K562 (cell line): ENCODE results near the gene TNIP1. TPM values are rescaled to one million over a fixed set of nuclear protein-coding genes. Genes with fewer than 3 reads are reported as not detected.

Experiments used
- ARNT ChIP-seq, 2 experiments: fragments of 450-650 bp; IDR thresholded peaks; 2 replicates each; pipeline ENCODE4 v1.6.1; 2016; ENCODE audit warnings: mild to moderate bottlenecking in 1 of 2
- DMBX1 ChIP-seq: fragments of 250-450 bp; sonication (Bioruptor Pico); IDR thresholded peaks from 2 replicates; pipeline ENCODE4 v1.8.0; 2022; ENCODE audit warnings: inconsistent platforms, mild to moderate bottlenecking, moderate library complexity, borderline replicate concordance
- FOXJ3 ChIP-seq: sonication (generic); formaldehyde crosslinking; IDR thresholded peaks from 2 replicates; pipeline ENCODE4 v1.4.0; 2020; ENCODE audit warnings: mild to moderate bottlenecking, missing genetic modification reagents
- HNRNPK ChIP-seq: fragments of 200-400 bp; formaldehyde crosslinking; IDR thresholded peaks from one replicate; pipeline ENCODE4 v1.6.1; 2018; ENCODE audit warnings: mild to moderate bottlenecking, low read depth, low read length; ENCODE audit not compliant: poor library complexity, severe bottlenecking
- KDM1A ChIP-seq, 2 experiments: fragments of 450-650 bp; IDR thresholded peaks; 2 replicates each; pipeline ENCODE4 v1.6.1; 2016; ENCODE audit warnings: mild to moderate bottlenecking in 2 of 2
- KDM4B ChIP-seq, 2 experiments: fragments of 450-650 bp in 1 of 2; sonication (generic) in 1 of 2; IDR thresholded peaks; 2 replicates each; pipeline ENCODE4 v1.6.1; 2016 to 2017; ENCODE audit warnings: borderline replicate concordance in 2 of 2, antibody characterized with exemption in 1 of 2, low read depth in 1 of 2, mild to moderate bottlenecking in 1 of 2
- MEF2D ChIP-seq: conservative IDR thresholded peaks from 2 replicates; pipeline ENCODE4 v1.6.1; 2016; ENCODE audit warnings: low read depth, missing genetic modification characterization, missing compliant biosample characterization
- MEIS2 ChIP-seq: fragments of 450-650 bp; IDR thresholded peaks from 2 replicates; pipeline ENCODE4 v1.6.1; 2014; ENCODE audit warnings: mild to moderate bottlenecking; ENCODE audit not compliant: partially characterized antibody
- SETDB1 ChIP-seq: IDR thresholded peaks from one replicate; pipeline ENCODE4 v1.6.1; 2012; ENCODE audit warnings: low read length, control low read depth, inconsistent platforms
- TAF9B ChIP-seq: fragments of 450-650 bp; IDR thresholded peaks from 2 replicates; pipeline ENCODE4 v1.6.1; 2018; ENCODE audit warnings: mild to moderate bottlenecking; ENCODE audit not compliant: partially characterized antibody
- TARDBP ChIP-seq: fragments of 450-650 bp; IDR thresholded peaks from 2 replicates; pipeline ENCODE4 v1.6.1; 2016
- ZBED1 ChIP-seq: IDR thresholded peaks from 2 replicates; pipeline ENCODE4 v1.6.1; 2014
- ZNF347 ChIP-seq: fragments of 450-650 bp; formaldehyde crosslinking; IDR thresholded peaks from 2 replicates; pipeline ENCODE4 v1.4.0; 2020; ENCODE audit warnings: low read depth, mild to moderate bottlenecking, moderate library complexity
- ZNF384 ChIP-seq: IDR thresholded peaks from 2 replicates; pipeline ENCODE4 v1.6.1; 2012; ENCODE audit warnings: low read depth, low read length, improper control_type of control experiment
- ZNF764 ChIP-seq: fragments of 250-450 bp; sonication (Bioruptor Pico); IDR thresholded peaks from 2 replicates; pipeline ENCODE4 v1.4.0; 2020; ENCODE audit warnings: low read depth, mild to moderate bottlenecking, moderate library complexity
- polyA plus RNA-seq, 8 experiments: library from polyadenylated mRNA; depleted of rRNA in 4 of 8; stranded (reverse) in 5 of 8; unstranded in 3 of 8; fragments of >200 nt; fragmentation: Nextera tagmentation in 2 of 8; fragmentation: Illumina TruSeq in 1 of 8; extraction: Ambion mirVana in 2 of 8; extraction: Trizol in 1 of 8; gene quantifications; 2 replicates each; pipeline versions ENCODE4 v1.2.1 to v1.2.3, GENCODE V29; 2011 to 2014; ENCODE audit warnings: inconsistent platforms in 1 of 8, missing spikeins in 1 of 8
- total RNA-seq, 7 experiments: library from RNA; depleted of rRNA in 6 of 7; stranded (reverse); fragments of >200 nt in 6 of 7; fragmentation: Illumina TruSeq in 2 of 7; extraction: Trizol in 2 of 7; gene quantifications; 2 replicates each; pipeline versions ENCODE4 v1.2.1 to v1.2.3, GENCODE V29; 2011 to 2021; ENCODE audit warnings: low replicate concordance in 1 of 7
- TF ChIP-seq, protein P1 (sequence below): sonication (generic); formaldehyde crosslinking; IDR thresholded peaks from 2 replicates; pipeline ENCODE4 v1.8.1; 2022; ENCODE audit warnings: missing genetic modification reagents
- TF ChIP-seq, protein P2 (sequence below): fragments of 450-650 bp; IDR thresholded peaks from 2 replicates; pipeline ENCODE4 v1.6.1; 2017; ENCODE audit warnings: antibody characterized with exemption, mild to moderate bottlenecking
- TF ChIP-seq, protein P3 (sequence below), 2 experiments: fragments of 450-650 bp in 1 of 2; IDR thresholded peaks; 2 replicates each; pipeline ENCODE4 v1.6.1; 2011 to 2017; ENCODE audit warnings: low read depth in 2 of 2, antibody characterized with exemption in 1 of 2, borderline replicate concordance in 1 of 2, low read length in 1 of 2, mild to moderate bottlenecking in 1 of 2, mixed read lengths in 1 of 2; ENCODE audit not compliant: control insufficient read depth in 1 of 2
- TF ChIP-seq, protein P4 (sequence below): sonication (generic); formaldehyde crosslinking; IDR thresholded peaks from 2 replicates; pipeline ENCODE4 v1.5.0; 2020; ENCODE audit warnings: missing genetic modification reagents

The TNIP1 gene
- total and polyA plus RNA-seq, 9 of the 15 experiments (the other 6 are each of a cell fraction or from before 2014, with no cell fraction given) = 0.46 to 41.0 (median 24.6) TPM

DNA sequence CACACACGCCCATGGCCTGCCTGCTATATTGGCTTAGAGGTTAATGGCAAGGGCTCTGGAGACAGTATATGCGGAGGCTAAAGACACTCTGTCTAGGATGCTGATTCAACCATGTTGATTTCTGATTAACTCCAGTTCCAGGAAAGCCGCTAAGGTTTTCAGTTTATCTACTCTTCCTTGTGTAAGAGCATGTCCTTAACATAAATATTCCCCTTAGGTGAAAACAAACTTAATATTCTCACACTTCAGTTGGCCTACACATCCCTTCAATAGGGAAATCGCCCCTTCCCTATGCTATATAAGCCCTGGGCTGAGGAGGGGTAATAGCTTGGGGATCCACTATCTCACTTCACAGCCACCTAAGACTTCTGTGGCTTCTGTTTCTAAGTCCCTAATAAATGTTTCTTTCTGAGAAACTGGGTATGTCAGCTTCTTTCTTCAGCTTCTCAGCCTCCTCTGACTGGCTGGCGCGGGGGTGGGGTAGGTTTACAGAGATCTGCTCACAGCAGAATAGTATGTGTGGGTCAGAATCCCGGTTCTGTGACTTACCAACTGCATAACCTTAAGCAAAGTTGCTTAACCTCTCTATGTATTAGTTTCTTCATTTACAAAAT, 64.8 kb downstream of the TNIP1 start (continued):
- TF ChIP-seq, protein P1, sequence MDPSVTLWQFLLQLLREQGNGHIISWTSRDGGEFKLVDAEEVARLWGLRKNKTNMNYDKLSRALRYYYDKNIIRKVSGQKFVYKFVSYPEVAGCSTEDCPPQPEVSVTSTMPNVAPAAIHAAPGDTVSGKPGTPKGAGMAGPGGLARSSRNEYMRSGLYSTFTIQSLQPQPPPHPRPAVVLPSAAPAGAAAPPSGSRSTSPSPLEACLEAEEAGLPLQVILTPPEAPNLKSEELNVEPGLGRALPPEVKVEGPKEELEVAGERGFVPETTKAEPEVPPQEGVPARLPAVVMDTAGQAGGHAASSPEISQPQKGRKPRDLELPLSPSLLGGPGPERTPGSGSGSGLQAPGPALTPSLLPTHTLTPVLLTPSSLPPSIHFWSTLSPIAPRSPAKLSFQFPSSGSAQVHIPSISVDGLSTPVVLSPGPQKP (CRISPR knock-in tag) = no peak
- no peak for TF ChIP-seq KDM4B (IDR thresholded peaks at IDR 0.05; ENCODE audit: borderline replicate concordance in 2 of 2, low read depth in 1 of 2)
- TF ChIP-seq ZBED1 = no peak
- TF ChIP-seq ZNF384 = no peak
- TF ChIP-seq KDM1A (IDR thresholded peaks at IDR 0.05) = peak; percentile 8 to 65; a peak in 3 of 4 replicates
- TF ChIP-seq ARNT (IDR thresholded peaks at IDR 0.05) = 0 out of 4 replicates have a peak, but pooled peaks of 1 of the 2 experiments have one; percentile 29
- TF ChIP-seq TARDBP = no peak
- TF ChIP-seq FOXJ3 (CRISPR knock-in tag) = no peak
- TF ChIP-seq, protein P2, sequence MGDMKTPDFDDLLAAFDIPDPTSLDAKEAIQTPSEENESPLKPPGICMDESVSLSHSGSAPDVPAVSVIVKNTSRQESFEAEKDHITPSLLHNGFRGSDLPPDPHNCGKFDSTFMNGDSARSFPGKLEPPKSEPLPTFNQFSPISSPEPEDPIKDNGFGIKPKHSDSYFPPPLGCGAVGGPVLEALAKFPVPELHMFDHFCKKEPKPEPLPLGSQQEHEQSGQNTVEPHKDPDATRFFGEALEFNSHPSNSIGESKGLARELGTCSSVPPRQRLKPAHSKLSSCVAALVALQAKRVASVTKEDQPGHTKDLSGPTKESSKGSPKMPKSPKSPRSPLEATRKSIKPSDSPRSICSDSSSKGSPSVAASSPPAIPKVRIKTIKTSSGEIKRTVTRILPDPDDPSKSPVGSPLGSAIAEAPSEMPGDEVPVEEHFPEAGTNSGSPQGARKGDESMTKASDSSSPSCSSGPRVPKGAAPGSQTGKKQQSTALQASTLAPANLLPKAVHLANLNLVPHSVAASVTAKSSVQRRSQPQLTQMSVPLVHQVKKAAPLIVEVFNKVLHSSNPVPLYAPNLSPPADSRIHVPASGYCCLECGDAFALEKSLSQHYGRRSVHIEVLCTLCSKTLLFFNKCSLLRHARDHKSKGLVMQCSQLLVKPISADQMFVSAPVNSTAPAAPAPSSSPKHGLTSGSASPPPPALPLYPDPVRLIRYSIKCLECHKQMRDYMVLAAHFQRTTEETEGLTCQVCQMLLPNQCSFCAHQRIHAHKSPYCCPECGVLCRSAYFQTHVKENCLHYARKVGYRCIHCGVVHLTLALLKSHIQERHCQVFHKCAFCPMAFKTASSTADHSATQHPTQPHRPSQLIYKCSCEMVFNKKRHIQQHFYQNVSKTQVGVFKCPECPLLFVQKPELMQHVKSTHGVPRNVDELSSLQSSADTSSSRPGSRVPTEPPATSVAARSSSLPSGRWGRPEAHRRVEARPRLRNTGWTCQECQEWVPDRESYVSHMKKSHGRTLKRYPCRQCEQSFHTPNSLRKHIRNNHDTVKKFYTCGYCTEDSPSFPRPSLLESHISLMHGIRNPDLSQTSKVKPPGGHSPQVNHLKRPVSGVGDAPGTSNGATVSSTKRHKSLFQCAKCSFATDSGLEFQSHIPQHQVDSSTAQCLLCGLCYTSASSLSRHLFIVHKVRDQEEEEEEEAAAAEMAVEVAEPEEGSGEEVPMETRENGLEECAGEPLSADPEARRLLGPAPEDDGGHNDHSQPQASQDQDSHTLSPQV = 0 out of 2 replicates have a peak, but pooled peaks have one; percentile 71
- TF ChIP-seq, protein P3, sequence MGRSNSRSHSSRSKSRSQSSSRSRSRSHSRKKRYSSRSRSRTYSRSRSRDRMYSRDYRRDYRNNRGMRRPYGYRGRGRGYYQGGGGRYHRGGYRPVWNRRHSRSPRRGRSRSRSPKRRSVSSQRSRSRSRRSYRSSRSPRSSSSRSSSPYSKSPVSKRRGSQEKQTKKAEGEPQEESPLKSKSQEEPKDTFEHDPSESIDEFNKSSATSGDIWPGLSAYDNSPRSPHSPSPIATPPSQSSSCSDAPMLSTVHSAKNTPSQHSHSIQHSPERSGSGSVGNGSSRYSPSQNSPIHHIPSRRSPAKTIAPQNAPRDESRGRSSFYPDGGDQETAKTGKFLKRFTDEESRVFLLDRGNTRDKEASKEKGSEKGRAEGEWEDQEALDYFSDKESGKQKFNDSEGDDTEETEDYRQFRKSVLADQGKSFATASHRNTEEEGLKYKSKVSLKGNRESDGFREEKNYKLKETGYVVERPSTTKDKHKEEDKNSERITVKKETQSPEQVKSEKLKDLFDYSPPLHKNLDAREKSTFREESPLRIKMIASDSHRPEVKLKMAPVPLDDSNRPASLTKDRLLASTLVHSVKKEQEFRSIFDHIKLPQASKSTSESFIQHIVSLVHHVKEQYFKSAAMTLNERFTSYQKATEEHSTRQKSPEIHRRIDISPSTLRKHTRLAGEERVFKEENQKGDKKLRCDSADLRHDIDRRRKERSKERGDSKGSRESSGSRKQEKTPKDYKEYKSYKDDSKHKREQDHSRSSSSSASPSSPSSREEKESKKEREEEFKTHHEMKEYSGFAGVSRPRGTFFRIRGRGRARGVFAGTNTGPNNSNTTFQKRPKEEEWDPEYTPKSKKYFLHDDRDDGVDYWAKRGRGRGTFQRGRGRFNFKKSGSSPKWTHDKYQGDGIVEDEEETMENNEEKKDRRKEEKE (IDR thresholded peaks at IDR 0.05; ENCODE audit: borderline replicate concordance in 1 of 2, control insufficient read depth in 1 of 2, low read depth in 2 of 2, low read length in 1 of 2) = no peak
- TF ChIP-seq MEIS2 = peak; percentile 73
- no peak for TF ChIP-seq DMBX1
- no peak for TF ChIP-seq SETDB1
- TF ChIP-seq, protein P4, sequence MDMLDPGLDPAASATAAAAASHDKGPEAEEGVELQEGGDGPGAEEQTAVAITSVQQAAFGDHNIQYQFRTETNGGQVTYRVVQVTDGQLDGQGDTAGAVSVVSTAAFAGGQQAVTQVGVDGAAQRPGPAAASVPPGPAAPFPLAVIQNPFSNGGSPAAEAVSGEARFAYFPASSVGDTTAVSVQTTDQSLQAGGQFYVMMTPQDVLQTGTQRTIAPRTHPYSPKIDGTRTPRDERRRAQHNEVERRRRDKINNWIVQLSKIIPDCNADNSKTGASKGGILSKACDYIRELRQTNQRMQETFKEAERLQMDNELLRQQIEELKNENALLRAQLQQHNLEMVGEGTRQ (CRISPR knock-in tag) = no peak
- TF ChIP-seq ZNF764 (CRISPR knock-in tag) = no peak
- TF ChIP-seq TAF9B = peak; percentile 49
- no peak for TF ChIP-seq MEF2D
- TF ChIP-seq ZNF347 (CRISPR knock-in tag) = no peak
- TF ChIP-seq HNRNPK = no peak
